ENCODE data around the gene ZSCAN30.
"Not testable (repeated sequence)": the region's sequence is repeated elsewhere in the genome, so short reads cannot be mapped to it uniquely, and the experiment has no call there.

ZSCAN30 gene

DNA sequence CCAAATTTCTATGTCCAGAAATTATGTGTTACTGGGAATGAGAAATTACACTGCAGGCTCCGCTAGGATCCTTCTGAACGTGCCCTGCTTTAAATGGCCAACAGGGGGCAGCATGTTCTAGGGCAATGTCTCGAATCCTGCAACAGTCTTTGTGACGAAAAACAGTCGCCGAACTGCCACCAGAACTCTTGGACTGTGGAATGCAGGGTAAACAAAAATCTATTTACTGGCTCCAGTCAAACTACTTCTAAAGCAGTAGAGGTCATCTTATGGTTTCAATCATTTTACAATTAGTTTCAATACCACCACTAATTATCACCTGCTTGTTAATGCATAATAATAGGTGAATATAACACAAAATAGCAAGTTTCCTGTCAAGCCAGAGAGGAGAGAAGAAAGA is 59.0 kb downstream of the ZSCAN30 start:
- peak; percentile 93 for TF ChIP-seq CTCF (IDR thresholded peaks at IDR 0.05; ENCODE audit: low read depth, low read length, missing control alignments)
- peak; percentile 40 for DNase-seq (ENCODE audit: low read depth)
- H3K4me3 ChIP-seq (ENCODE audit: low read depth, low read length) = peak overlapping the region; percentile 14
- in situ Hi-C loops (cut with HindIII; ENCODE audit: low sequenced_read_pairs) = no loop called here

- no peak for TF ChIP-seq CTCF (IDR thresholded peaks at IDR 0.05; ENCODE audit: low read depth, low read length, missing control alignments)
- in situ Hi-C loops (cut with HindIII; ENCODE audit: low sequenced_read_pairs) = no loop called here
- DNase-seq (ENCODE audit: low read depth) = no peak
- no peak overlapping the region for H3K4me3 ChIP-seq (ENCODE audit: low read depth, low read length)
These were observed 62.8 kb downstream of the ZSCAN30 start for GRCh38 chr18:35227254-35227653.

GRCh38 chr18:35223797-35224196 is 66.2 kb downstream of the ZSCAN30 start:
- in situ Hi-C loops (cut with HindIII; ENCODE audit: low sequenced_read_pairs) = no loop called here
- DNase-seq (ENCODE audit: low read depth) = no peak
- TF ChIP-seq CTCF (IDR thresholded peaks at IDR 0.05; ENCODE audit: low read depth, low read length, missing control alignments) = no peak
- H3K4me3 ChIP-seq (ENCODE audit: low read depth, low read length) = no peak overlapping the region

GRCh38 chr18:35220424-35220823 is 69.6 kb downstream of the ZSCAN30 start:
- H3K4me3 ChIP-seq (ENCODE audit: low read depth, low read length) = no peak overlapping the region
- in situ Hi-C loops (cut with HindIII; ENCODE audit: low sequenced_read_pairs) = no loop called here
- DNase-seq (ENCODE audit: low read depth) = no peak
- TF ChIP-seq CTCF (IDR thresholded peaks at IDR 0.05; ENCODE audit: low read depth, low read length, missing control alignments) = no peak

DNA sequence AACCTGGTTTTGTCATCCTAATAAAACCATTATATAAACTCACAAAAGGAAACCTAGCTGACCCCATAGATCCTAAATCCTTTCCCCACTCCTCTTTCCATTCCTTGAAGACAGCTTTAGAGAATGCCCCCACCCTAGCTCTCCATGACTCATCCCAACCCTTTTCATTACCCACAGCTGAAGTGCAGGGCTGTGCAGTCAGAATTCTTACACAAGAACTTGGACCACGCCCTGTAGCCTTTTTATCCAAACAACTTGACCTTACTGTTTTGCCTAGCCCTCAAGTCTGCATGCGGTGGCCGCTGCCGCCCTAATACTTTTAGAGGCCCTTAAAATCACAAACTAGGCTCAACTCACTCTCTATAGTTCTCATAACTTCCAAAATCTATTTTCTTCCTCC is 70.7 kb downstream of the ZSCAN30 start:
- in situ Hi-C loops (cut with HindIII; ENCODE audit: low sequenced_read_pairs); DNase-seq (ENCODE audit: low read depth): not testable (repeated sequence)

DNA sequence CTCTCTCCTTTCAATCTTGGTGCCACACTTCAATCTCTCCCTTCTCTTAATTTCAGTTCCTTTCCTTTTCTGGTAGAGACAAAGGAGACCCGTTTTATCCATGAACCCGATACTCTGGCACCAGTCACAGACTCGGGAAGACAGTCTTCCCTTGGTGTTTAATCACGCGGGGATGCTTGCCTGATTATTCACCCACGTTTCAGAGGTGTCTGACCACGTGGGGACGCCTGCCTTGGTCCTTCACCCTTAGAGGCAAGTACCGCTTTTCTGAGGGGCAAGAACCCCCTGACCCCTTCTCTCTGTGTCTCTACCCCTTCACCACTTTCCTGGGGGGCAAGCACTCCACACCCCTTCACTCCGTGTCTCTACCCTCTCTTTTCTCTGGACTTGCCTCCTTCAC is 73.4 kb downstream of the ZSCAN30 start:
- DNase-seq (ENCODE audit: low read depth); H3K4me3 ChIP-seq (ENCODE audit: low read depth, low read length); in situ Hi-C loops (cut with HindIII; ENCODE audit: low sequenced_read_pairs): not testable (repeated sequence)

More for the DNA sequence above, 70.7 kb downstream of the ZSCAN30 start:
- H3K4me3 ChIP-seq (ENCODE audit: low read depth, low read length) = not testable (repeated sequence)

DNA sequence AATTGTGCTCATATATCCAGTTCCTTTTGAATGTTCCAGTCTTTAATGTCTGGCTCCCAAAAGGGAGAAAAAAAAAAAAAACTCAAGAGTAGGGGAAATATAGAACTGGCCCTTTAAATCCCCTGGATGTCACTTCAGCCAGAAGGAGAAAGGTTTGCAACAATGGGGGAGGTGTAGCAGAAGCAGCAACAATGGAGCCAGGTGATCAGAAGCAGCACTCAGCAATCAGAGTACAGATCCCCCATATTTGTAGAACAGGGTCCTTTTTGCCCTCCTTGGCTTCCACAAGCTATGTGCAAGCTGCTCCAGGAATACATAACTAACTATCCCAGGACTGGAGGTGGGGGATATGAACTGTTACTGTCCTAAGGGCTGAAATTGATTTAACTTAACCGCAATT is 75.0 kb downstream of the ZSCAN30 start:
- TF ChIP-seq CTCF (IDR thresholded peaks at IDR 0.05; ENCODE audit: low read depth, low read length, missing control alignments) = no peak
- no peak for DNase-seq (ENCODE audit: low read depth)
- in situ Hi-C loops (cut with HindIII; ENCODE audit: low sequenced_read_pairs) = no loop called here
- H3K4me3 ChIP-seq (ENCODE audit: low read depth, low read length) = no peak overlapping the region

- in situ Hi-C loops (cut with HindIII; ENCODE audit: low sequenced_read_pairs); DNase-seq (ENCODE audit: low read depth); H3K4me3 ChIP-seq (ENCODE audit: low read depth, low read length): not testable (repeated sequence)
These were observed 84.1 kb downstream of the ZSCAN30 start for GRCh38 chr18:35205746-35206458.
